ENCODE measurements around the gene RASAL1. TPM values are rescaled to one million over a fixed set of nuclear protein-coding genes. Genes with fewer than 3 reads are reported as not detected.
A peak's percentile ranks its signal among the peaks of the same experiment; 100 is the strongest.

The RASAL1 gene
- polyA plus RNA-seq, 3 donors = not detected

GRCh38 chr12:113165521-113166450 is 30.2 kb upstream of the RASAL1 start:
- Mint-ChIP-seq H3K9me3 (no peaks in the 10 kb centered on the region), H3K27ac (peak overlapping the region in 1 of 7 donors; percentile 56), H3K27me3 (ENCODE audit: low read depth in 3 of 3) (no peaks in the 10 kb centered on the region), H3K4me3 (no peak overlapping the region), H3K36me3 (peaks cover 85 to 98% of the 10 kb centered on the region in 2 donors), H3K4me1 (no peaks in the 10 kb centered on the region)
- Histone ChIP-seq H3K36me3 (replicated peaks in 1 of 2; ENCODE audit: control insufficient read depth in 1 of 2, insufficient read depth in 2 of 2, low read length in 2 of 2) (peaks cover 92 to 98% of the 10 kb centered on the region in 2 donors), H3K4me2 (replicated peaks; ENCODE audit: extremely low read depth, low read length, poor library complexity, severe bottlenecking) (no peak overlapping the region), H3K4me1 (ENCODE audit: control insufficient read depth in 1 of 2, insufficient read depth in 2 of 2, low read length in 2 of 2) (no peaks in the 10 kb centered on the region), H3K9ac (ENCODE audit: insufficient read depth, low read length, poor library complexity, severe bottlenecking) (no peak overlapping the region), H3K27me3 (ENCODE audit: control insufficient read depth in 2 of 2, insufficient read depth in 2 of 2, low read length in 2 of 2) (no peaks in the 10 kb centered on the region), H3K4me3 (replicated peaks in 1 of 3; ENCODE audit: low read depth in 2 of 3, low read length in 3 of 3) (no peak overlapping the region), H3K79me2 (ENCODE audit: insufficient read depth, low read length) (no peaks in the 10 kb centered on the region), H3K27ac (ENCODE audit: low read depth in 1 of 2, low read length in 2 of 2) (no peak overlapping the region), H3K9me3 (replicated peaks in 1 of 2; ENCODE audit: control insufficient read depth in 1 of 2, insufficient read depth in 1 of 2, low read length in 2 of 2) (no peaks in the 10 kb centered on the region), H4K20me1 (ENCODE audit: insufficient read depth, low read length) (no peaks in the 10 kb centered on the region), H2AFZ (ENCODE audit: insufficient read depth, low read depth, low read length, poor library complexity, severe bottlenecking) (no peak overlapping the region)
- WGBS (ENCODE audit: insufficient coverage) = 98% methylated on average over 29 of the region's 32 CpGs
- intact Hi-C loops (cut with micrococcal nuclease) = no loop called here
- no peak for DNase-seq
- no peak for TF ChIP-seq CTCF (IDR thresholded peaks at IDR 0.05)

- no peaks in the 10 kb centered on the region for H4K20me1 ChIP-seq (ENCODE audit: insufficient read depth, low read length)
- H3K4me1 ChIP-seq (ENCODE audit: control insufficient read depth in 1 of 2, insufficient read depth in 2 of 2, low read length in 2 of 2) = no peaks in the 10 kb centered on the region
- peaks cover 86 to 97% of the 10 kb centered on the region in 2 donors for H3K36me3 Mint-ChIP-seq
- H3K9me3 Mint-ChIP-seq = no peaks in the 10 kb centered on the region
- no peak overlapping the region for H3K27ac ChIP-seq (ENCODE audit: low read depth in 1 of 2, low read length in 2 of 2)
- no peak for TF ChIP-seq CTCF (IDR thresholded peaks at IDR 0.05)
- no peaks in the 10 kb centered on the region for H3K27me3 ChIP-seq (ENCODE audit: control insufficient read depth in 2 of 2, insufficient read depth in 2 of 2, low read length in 2 of 2)
- intact Hi-C loops (cut with micrococcal nuclease) = no loop called here
- WGBS (ENCODE audit: insufficient coverage) = 98% methylated on average over 7 of the region's 13 CpGs
- H3K27me3 Mint-ChIP-seq (ENCODE audit: low read depth in 3 of 3) = no peaks in the 10 kb centered on the region
- no peak overlapping the region for H3K27ac Mint-ChIP-seq
- no peak overlapping the region for H3K4me3 ChIP-seq (replicated peaks in 1 of 3; ENCODE audit: low read depth in 2 of 3, low read length in 3 of 3)
- H2AFZ ChIP-seq (ENCODE audit: insufficient read depth, low read depth, low read length, poor library complexity, severe bottlenecking) = no peak overlapping the region
- no peak overlapping the region for H3K9ac ChIP-seq (ENCODE audit: insufficient read depth, low read length, poor library complexity, severe bottlenecking)
- H3K4me3 Mint-ChIP-seq = no peak overlapping the region
- peaks cover 92 to 98% of the 10 kb centered on the region in 2 donors for H3K36me3 ChIP-seq (replicated peaks in 1 of 2; ENCODE audit: control insufficient read depth in 1 of 2, insufficient read depth in 2 of 2, low read length in 2 of 2)
- H3K4me2 ChIP-seq (replicated peaks; ENCODE audit: extremely low read depth, low read length, poor library complexity, severe bottlenecking) = no peak overlapping the region
- H3K9me3 ChIP-seq (replicated peaks in 1 of 2; ENCODE audit: control insufficient read depth in 1 of 2, insufficient read depth in 1 of 2, low read length in 2 of 2) = no peaks in the 10 kb centered on the region
- no peak for DNase-seq
- H3K4me1 Mint-ChIP-seq = no peaks in the 10 kb centered on the region
- H3K79me2 ChIP-seq (ENCODE audit: insufficient read depth, low read length) = no peaks in the 10 kb centered on the region
Measured at GRCh38 chr12:113164014-113164413, 28.5 kb upstream of the RASAL1 start.
